ENCODE results near the gene CORO2A. TPM values are rescaled to one million over a fixed set of nuclear protein-coding genes. Genes with fewer than 3 reads are reported as not detected.
A peak's percentile ranks its signal among the peaks of the same experiment; 100 is the strongest.

The CORO2A gene
- total RNA-seq, 1 experiment from 2014 or later, result 15.8 TPM

DNA sequence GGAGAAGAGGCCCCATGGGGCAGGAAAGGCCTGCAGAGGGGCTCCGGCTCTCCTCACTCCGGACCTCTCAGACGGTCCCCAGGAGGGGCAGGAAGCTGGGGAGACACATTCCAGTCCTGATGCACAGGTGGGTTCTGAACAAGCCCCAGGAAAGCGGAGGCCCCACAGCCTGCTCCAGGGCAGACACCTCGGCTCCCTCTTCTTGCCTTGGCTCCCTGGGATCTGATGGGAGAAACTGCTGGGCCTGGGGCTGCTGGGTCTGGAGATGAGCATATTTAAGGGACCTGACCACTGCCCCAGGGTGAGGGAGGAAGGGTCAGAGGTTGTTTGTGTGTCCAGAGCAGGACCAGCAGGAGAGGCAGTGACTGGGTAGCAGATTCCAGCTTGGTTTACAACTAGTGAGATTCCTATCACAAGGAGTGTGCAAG, 1.2 kb downstream of the CORO2A start:
- no peak overlapping the region for H3K27ac Mint-ChIP-seq
- Histone ChIP-seq H2AFZ (ENCODE audit: low read length) (no peak overlapping the region), H3T11ph (ENCODE audit: low read length) (no peak overlapping the region), H4K5ac (ENCODE audit: insufficient read length, low read depth, low read length) (no peak overlapping the region), H2BK5ac (ENCODE audit: insufficient read length, low read length) (no peak overlapping the region), H3K23me2 (ENCODE audit: insufficient read length, low read depth, low read length, poor library complexity, severe bottlenecking) (peaks cover 6% of the 10 kb centered on the region), H3K23ac (ENCODE audit: insufficient read length, low read depth, low read length) (no peak overlapping the region), H3K27me3 (ENCODE audit: insufficient read depth, low read length) (no peaks in the 10 kb centered on the region), H2BK20ac (ENCODE audit: low read depth, low read length, poor library complexity, severe bottlenecking) (no peak overlapping the region), H3K4me2 (ENCODE audit: insufficient read depth, insufficient read length, low read length) (peak overlapping the region; percentile 26), H4K20me1 (ENCODE audit: control insufficient read depth, insufficient read depth, insufficient read length) (no peaks in the 10 kb centered on the region), H3K18ac (ENCODE audit: insufficient read length, low read depth, low read length) (no peak overlapping the region), H3K27ac (ENCODE audit: insufficient read length, low read depth, low read length) (no peak overlapping the region), H2BK120ac (ENCODE audit: low read depth, low read length, poor library complexity, severe bottlenecking) (no peak overlapping the region), H4K91ac (ENCODE audit: insufficient read length, low read depth, low read length) (no peak overlapping the region), H3K79me2 (ENCODE audit: insufficient read depth, low read length) (peaks cover 2% of the 10 kb centered on the region; the same call in 1 of the 2 replicates), H3K9me3 (ENCODE audit: control insufficient read depth, low read depth, low read length) (no peaks in the 10 kb centered on the region), H3K4ac (ENCODE audit: low read depth, low read length) (no peak overlapping the region), H2BK15ac (ENCODE audit: low read depth, low read length) (no peak overlapping the region), H4K8ac (replicated peaks; ENCODE audit: insufficient read length, low read depth, low read length) (no peak overlapping the region), H3K9ac (ENCODE audit: extremely low read depth, insufficient read length, low read length) (no peak overlapping the region), H3K4me1 (ENCODE audit: insufficient read depth, low read length) (no peaks in the 10 kb centered on the region; the same call in 1 of the 2 replicates), H2AK5ac (ENCODE audit: insufficient read length, low read length) (no peak overlapping the region), H3K14ac (ENCODE audit: insufficient read depth, low read length) (no peak overlapping the region), H2BK12ac (ENCODE audit: insufficient read length, low read depth, low read length) (no peak overlapping the region), H3K56ac (ENCODE audit: insufficient read length, low read depth, low read length) (no peak overlapping the region), H3K79me1 (ENCODE audit: insufficient read depth, low read depth, low read length, poor library complexity, severe bottlenecking) (no peaks in the 10 kb centered on the region)
- H3K9me3 Mint-ChIP-seq, result no peaks in the 10 kb centered on the region; a peak in 1 of 5 replicates
- H3K27me3 Mint-ChIP-seq (ENCODE audit: low read depth), result peaks cover 2% of the 10 kb centered on the region; the same call in 1 of the 2 replicates
- no peaks in the 10 kb centered on the region for H3K36me3 Mint-ChIP-seq (ENCODE audit: insufficient read depth in 1 of 3, low read depth in 3 of 3)
- no peak for DNase-seq
- H3K4me1 Mint-ChIP-seq, result peaks cover 18 to 29% of the 10 kb centered on the region in 2 experiments
- H3K4me3 Mint-ChIP-seq, result peak overlapping the region; percentile 72 to 81
- WGBS (ENCODE audit: extremely low coverage, insufficient read length, low lambda C conversion rate), result no CpG with 5 or more reads among the region's 5 CpGs
- TF ChIP-seq, protein P1, sequence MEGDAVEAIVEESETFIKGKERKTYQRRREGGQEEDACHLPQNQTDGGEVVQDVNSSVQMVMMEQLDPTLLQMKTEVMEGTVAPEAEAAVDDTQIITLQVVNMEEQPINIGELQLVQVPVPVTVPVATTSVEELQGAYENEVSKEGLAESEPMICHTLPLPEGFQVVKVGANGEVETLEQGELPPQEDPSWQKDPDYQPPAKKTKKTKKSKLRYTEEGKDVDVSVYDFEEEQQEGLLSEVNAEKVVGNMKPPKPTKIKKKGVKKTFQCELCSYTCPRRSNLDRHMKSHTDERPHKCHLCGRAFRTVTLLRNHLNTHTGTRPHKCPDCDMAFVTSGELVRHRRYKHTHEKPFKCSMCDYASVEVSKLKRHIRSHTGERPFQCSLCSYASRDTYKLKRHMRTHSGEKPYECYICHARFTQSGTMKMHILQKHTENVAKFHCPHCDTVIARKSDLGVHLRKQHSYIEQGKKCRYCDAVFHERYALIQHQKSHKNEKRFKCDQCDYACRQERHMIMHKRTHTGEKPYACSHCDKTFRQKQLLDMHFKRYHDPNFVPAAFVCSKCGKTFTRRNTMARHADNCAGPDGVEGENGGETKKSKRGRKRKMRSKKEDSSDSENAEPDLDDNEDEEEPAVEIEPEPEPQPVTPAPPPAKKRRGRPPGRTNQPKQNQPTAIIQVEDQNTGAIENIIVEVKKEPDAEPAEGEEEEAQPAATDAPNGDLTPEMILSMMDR (conservative IDR thresholded peaks at IDR 0.05), result no peak
